GM23338 (cell line): ENCODE results near the gene HOXD9. TPM values are rescaled to one million over a fixed set of nuclear protein-coding genes. Genes with fewer than 3 reads are reported as not detected.

Experiments used
- CREB1 ChIP-seq: fragments of 250-450 bp; sonication (Bioruptor Pico); IDR thresholded peaks from 2 replicates; pipeline ENCODE4 v1.5.0; 2020; ENCODE audit warnings: low read depth, mild to moderate bottlenecking, moderate library complexity
- CTCF ChIP-seq, 2 experiments: fragments of 200-600 bp in 1 of 2; sonication (generic) in 1 of 2; conservative IDR thresholded peaks; 2 replicates each; pipeline versions ENCODE4 v1.5.1 to v1.6.1; 2016 to 2017; ENCODE audit warnings: antibody characterized with exemption in 2 of 2, low read depth in 2 of 2, mild to moderate bottlenecking in 2 of 2, moderate library complexity in 1 of 2
- EZH2phosphoT487 ChIP-seq: fragments of 200-600 bp; sonication (generic); IDR thresholded peaks from one replicate; pipeline ENCODE4 v1.8.1; 2018; ENCODE audit warnings: antibody characterized with exemption; ENCODE audit not compliant: unreplicated experiment
- JUNB ChIP-seq: IDR thresholded peaks from one replicate; pipeline ENCODE4 v1.6.1; 2016; ENCODE audit warnings: antibody characterized with exemption; ENCODE audit not compliant: unreplicated experiment
- POLR2AphosphoS5 ChIP-seq: IDR thresholded peaks from 2 replicates; pipeline ENCODE4 v1.6.1; 2016; ENCODE audit warnings: antibody characterized with exemption, low read depth
- STAT1 ChIP-seq: IDR thresholded peaks from one replicate; pipeline ENCODE4 v1.6.1; 2016; ENCODE audit warnings: antibody characterized with exemption; ENCODE audit not compliant: unreplicated experiment
- polyA plus RNA-seq: library from polyadenylated mRNA; unstranded; fragments of >200 nt; fragmentation: Nextera tagmentation; extraction: Ambion mirVana; gene quantifications from 2 replicates; pipeline ENCODE4 v1.2.1, GENCODE V29; 2016
- total RNA-seq: library from RNA; depleted of rRNA; stranded (reverse); fragments of >200 nt; shearing (Covaris generic); gene quantifications from 2 replicates; pipeline ENCODE4 v1.2.3, GENCODE V29; 2014
- TF ChIP-seq, protein P1 (sequence below): fragments of 250-450 bp; sonication (Bioruptor Pico); IDR thresholded peaks from 2 replicates; pipeline ENCODE4 v1.5.0; 2020; ENCODE audit warnings: mild to moderate bottlenecking, moderate library complexity
- TF ChIP-seq, protein P2 (sequence below): IDR thresholded peaks from 2 replicates; pipeline ENCODE4 v1.6.1; 2016; ENCODE audit warnings: antibody characterized with exemption

HOXD9 gene
- total and polyA plus RNA-seq, 2 experiments from 2014 or later: not detected

DNA sequence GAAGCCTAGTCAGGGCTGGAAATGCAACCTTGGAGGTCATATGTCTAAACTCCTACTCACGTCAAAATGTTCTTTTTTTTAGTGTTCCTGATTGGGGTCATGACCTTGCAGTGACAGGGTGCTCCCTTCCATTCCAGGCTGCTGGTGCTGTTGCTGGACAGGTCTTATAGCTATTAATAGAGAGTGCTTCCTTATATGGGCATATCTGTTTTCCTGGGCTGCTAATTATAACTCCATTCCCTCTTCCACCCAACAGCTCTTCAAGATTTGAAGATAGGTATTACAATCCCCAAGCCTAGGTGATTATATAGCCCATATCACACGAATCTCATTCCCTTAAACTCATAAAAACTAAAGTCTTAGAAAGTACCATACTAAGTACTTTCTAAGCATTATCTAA, 47.2 kb downstream of the HOXD9 start (continued):
- TF ChIP-seq, protein P1, sequence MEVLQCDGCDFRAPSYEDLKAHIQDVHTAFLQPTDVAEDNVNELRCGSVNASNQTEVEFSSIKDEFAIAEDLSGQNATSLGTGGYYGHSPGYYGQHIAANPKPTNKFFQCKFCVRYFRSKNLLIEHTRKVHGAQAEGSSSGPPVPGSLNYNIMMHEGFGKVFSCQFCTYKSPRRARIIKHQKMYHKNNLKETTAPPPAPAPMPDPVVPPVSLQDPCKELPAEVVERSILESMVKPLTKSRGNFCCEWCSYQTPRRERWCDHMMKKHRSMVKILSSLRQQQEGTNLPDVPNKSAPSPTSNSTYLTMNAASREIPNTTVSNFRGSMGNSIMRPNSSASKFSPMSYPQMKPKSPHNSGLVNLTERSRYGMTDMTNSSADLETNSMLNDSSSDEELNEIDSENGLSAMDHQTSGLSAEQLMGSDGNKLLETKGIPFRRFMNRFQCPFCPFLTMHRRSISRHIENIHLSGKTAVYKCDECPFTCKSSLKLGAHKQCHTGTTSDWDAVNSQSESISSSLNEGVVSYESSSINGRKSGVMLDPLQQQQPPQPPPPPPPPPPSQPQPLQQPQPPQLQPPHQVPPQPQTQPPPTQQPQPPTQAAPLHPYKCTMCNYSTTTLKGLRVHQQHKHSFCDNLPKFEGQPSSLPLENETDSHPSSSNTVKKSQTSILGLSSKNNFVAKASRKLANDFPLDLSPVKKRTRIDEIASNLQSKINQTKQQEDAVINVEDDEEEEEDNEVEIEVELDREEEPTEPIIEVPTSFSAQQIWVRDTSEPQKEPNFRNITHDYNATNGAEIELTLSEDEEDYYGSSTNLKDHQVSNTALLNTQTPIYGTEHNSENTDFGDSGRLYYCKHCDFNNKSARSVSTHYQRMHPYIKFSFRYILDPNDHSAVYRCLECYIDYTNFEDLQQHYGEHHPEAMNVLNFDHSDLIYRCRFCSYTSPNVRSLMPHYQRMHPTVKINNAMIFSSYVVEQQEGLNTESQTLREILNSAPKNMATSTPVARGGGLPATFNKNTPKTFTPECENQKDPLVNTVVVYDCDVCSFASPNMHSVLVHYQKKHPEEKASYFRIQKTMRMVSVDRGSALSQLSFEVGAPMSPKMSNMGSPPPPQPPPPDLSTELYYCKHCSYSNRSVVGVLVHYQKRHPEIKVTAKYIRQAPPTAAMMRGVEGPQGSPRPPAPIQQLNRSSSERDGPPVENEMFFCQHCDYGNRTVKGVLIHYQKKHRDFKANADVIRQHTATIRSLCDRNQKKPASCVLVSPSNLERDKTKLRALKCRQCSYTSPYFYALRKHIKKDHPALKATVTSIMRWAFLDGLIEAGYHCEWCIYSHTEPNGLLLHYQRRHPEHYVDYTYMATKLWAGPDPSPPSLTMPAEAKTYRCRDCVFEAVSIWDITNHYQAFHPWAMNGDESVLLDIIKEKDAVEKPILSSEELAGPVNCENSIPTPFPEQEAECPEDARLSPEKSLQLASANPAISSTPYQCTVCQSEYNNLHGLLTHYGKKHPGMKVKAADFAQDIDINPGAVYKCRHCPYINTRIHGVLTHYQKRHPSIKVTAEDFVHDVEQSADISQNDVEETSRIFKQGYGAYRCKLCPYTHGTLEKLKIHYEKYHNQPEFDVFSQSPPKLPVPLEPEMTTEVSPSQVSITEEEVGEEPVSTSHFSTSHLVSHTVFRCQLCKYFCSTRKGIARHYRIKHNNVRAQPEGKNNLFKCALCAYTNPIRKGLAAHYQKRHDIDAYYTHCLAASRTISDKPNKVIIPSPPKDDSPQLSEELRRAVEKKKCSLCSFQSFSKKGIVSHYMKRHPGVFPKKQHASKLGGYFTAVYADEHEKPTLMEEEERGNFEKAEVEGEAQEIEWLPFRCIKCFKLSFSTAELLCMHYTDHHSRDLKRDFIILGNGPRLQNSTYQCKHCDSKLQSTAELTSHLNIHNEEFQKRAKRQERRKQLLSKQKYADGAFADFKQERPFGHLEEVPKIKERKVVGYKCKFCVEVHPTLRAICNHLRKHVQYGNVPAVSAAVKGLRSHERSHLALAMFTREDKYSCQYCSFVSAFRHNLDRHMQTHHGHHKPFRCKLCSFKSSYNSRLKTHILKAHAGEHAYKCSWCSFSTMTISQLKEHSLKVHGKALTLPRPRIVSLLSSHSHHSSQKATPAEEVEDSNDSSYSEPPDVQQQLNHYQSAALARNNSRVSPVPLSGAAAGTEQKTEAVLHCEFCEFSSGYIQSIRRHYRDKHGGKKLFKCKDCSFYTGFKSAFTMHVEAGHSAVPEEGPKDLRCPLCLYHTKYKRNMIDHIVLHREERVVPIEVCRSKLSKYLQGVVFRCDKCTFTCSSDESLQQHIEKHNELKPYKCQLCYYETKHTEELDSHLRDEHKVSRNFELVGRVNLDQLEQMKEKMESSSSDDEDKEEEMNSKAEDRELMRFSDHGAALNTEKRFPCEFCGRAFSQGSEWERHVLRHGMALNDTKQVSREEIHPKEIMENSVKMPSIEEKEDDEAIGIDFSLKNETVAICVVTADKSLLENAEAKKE (CRISPR knock-in tag): no peak
- TF ChIP-seq, protein P2, sequence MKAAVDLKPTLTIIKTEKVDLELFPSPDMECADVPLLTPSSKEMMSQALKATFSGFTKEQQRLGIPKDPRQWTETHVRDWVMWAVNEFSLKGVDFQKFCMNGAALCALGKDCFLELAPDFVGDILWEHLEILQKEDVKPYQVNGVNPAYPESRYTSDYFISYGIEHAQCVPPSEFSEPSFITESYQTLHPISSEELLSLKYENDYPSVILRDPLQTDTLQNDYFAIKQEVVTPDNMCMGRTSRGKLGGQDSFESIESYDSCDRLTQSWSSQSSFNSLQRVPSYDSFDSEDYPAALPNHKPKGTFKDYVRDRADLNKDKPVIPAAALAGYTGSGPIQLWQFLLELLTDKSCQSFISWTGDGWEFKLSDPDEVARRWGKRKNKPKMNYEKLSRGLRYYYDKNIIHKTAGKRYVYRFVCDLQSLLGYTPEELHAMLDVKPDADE: no peak
- no peak for TF ChIP-seq STAT1
- TF ChIP-seq JUNB: no peak
- no peak for TF ChIP-seq CREB1 (CRISPR knock-in tag)
- no peak for TF ChIP-seq POLR2AphosphoS5
- no peak for TF ChIP-seq CTCF (conservative IDR thresholded peaks at IDR 0.05; ENCODE audit: low read depth in 2 of 2)
- TF ChIP-seq EZH2phosphoT487: no peak
